H9 (cell line): ENCODE data around the gene DDX1. TPM values are rescaled to one million over a fixed set of nuclear protein-coding genes. Genes with fewer than 3 reads are reported as not detected.

ENCODE experiments used
- DNase-seq: peaks from one replicate; pipeline ENCODE4 v3.0.0-alpha.2; 2017
- H2AFZ ChIP-seq: one replicate; pipeline ENCODE4 v1.6.1; 2013; ENCODE audit warnings: mild to moderate bottlenecking, low read length, control low read depth, moderate library complexity
- H2AK5ac ChIP-seq: 2 replicates; pipeline ENCODE4 v1.6.1; 2013; ENCODE audit warnings: low read length, control low read depth, mixed read lengths; ENCODE audit not compliant: insufficient read length
- H2BK120ac ChIP-seq: one replicate; pipeline ENCODE4 v1.6.1; 2013; ENCODE audit warnings: low read depth, mild to moderate bottlenecking, low read length, control low read depth, inconsistent platforms; ENCODE audit not compliant: poor library complexity, severe bottlenecking
- H2BK12ac ChIP-seq: 2 replicates; pipeline ENCODE4 v1.6.1; 2013; ENCODE audit warnings: low read length, control low read depth, mixed read lengths, low read depth; ENCODE audit not compliant: insufficient read length
- H2BK15ac ChIP-seq: 2 replicates; pipeline ENCODE4 v1.6.1; 2013; ENCODE audit warnings: low read depth, low read length, control low read depth
- H2BK20ac ChIP-seq: one replicate; pipeline ENCODE4 v1.6.1; 2013; ENCODE audit warnings: low read depth, mild to moderate bottlenecking, low read length, control low read depth, inconsistent platforms; ENCODE audit not compliant: poor library complexity, severe bottlenecking
- H2BK5ac ChIP-seq: 2 replicates; pipeline ENCODE4 v1.6.1; 2013; ENCODE audit warnings: low read length, control low read depth, mixed read lengths; ENCODE audit not compliant: insufficient read length
- H3K14ac ChIP-seq: 2 replicates; pipeline ENCODE4 v1.6.1; 2013; ENCODE audit warnings: low read length, control low read depth; ENCODE audit not compliant: insufficient read depth
- H3K18ac ChIP-seq: 2 replicates; pipeline ENCODE4 v1.6.1; 2013; ENCODE audit warnings: low read depth, mild to moderate bottlenecking, mixed read lengths, low read length, control low read depth; ENCODE audit not compliant: insufficient read length
- H3K23ac ChIP-seq: 2 replicates; pipeline ENCODE4 v1.6.1; 2013; ENCODE audit warnings: low read length, control low read depth, mixed read lengths, low read depth; ENCODE audit not compliant: insufficient read length
- H3K23me2 ChIP-seq: 2 replicates; pipeline ENCODE4 v1.6.1; 2013; ENCODE audit warnings: low read depth, mild to moderate bottlenecking, mixed read lengths, low read length, control low read depth; ENCODE audit not compliant: insufficient read length, poor library complexity, severe bottlenecking
- H3K27ac ChIP-seq: 2 replicates; pipeline ENCODE4 v1.5.1; 2013; ENCODE audit warnings: low read length, control low read depth, mixed read lengths, low read depth; ENCODE audit not compliant: insufficient read length
- H3K27me3 ChIP-seq: 2 replicates; pipeline ENCODE4 v1.6.1; 2013; ENCODE audit warnings: low read length, control low read depth, inconsistent platforms; ENCODE audit not compliant: insufficient read depth
- H3K4ac ChIP-seq: 2 replicates; pipeline ENCODE4 v1.6.1; 2013; ENCODE audit warnings: low read depth, mild to moderate bottlenecking, control low read depth, inconsistent platforms, low read length, moderate library complexity
- H3K4me1 ChIP-seq: 2 replicates; pipeline ENCODE4 v1.6.1; 2013; ENCODE audit warnings: low read length, control low read depth, inconsistent platforms; ENCODE audit not compliant: insufficient read depth
- H3K4me2 ChIP-seq: 2 replicates; pipeline ENCODE4 v1.6.1; 2013; ENCODE audit warnings: low read length, control low read depth, mixed read lengths; ENCODE audit not compliant: insufficient read length, insufficient read depth
- H3K56ac ChIP-seq: 2 replicates; pipeline ENCODE4 v1.6.1; 2013; ENCODE audit warnings: low read depth, mild to moderate bottlenecking, mixed read lengths, low read length, control low read depth; ENCODE audit not compliant: insufficient read length
- H3K79me1 ChIP-seq: 2 replicates; pipeline ENCODE4 v1.6.1; 2013; ENCODE audit warnings: low read depth, mild to moderate bottlenecking, moderate library complexity, low read length, control low read depth, inconsistent platforms; ENCODE audit not compliant: insufficient read depth, poor library complexity, severe bottlenecking
- H3K79me2 ChIP-seq: 2 replicates; pipeline ENCODE4 v1.6.1; 2013; ENCODE audit warnings: low read length, control low read depth, inconsistent platforms; ENCODE audit not compliant: insufficient read depth
- H3K9ac ChIP-seq: 2 replicates; pipeline ENCODE4 v1.6.1; 2013; ENCODE audit warnings: low read length, control low read depth, mixed read lengths; ENCODE audit not compliant: insufficient read length; ENCODE audit errors: extremely low read depth
- H3K9me3 ChIP-seq: one replicate; pipeline ENCODE4 v1.6.1; 2013; ENCODE audit warnings: low read depth, low read length, inconsistent platforms; ENCODE audit not compliant: control insufficient read depth
- H3T11ph ChIP-seq: one replicate; pipeline ENCODE4 v1.6.1; 2013; ENCODE audit warnings: mild to moderate bottlenecking, low read length, control low read depth, inconsistent platforms
- H4K20me1 ChIP-seq: one replicate; pipeline ENCODE4 v1.6.1; 2013; ENCODE audit not compliant: control insufficient read depth, insufficient read length, insufficient read depth
- H4K5ac ChIP-seq: 2 replicates; pipeline ENCODE4 v1.6.1; 2013; ENCODE audit warnings: low read depth, mild to moderate bottlenecking, mixed read lengths, low read length, control low read depth; ENCODE audit not compliant: insufficient read length
- H4K8ac ChIP-seq: replicated peaks from 2 replicates; pipeline ENCODE4 v1.6.1; 2013; ENCODE audit warnings: low read length, control low read depth, mixed read lengths, low read depth; ENCODE audit not compliant: insufficient read length
- H4K91ac ChIP-seq: 2 replicates; pipeline ENCODE4 v1.6.1; 2013; ENCODE audit warnings: low read depth, mild to moderate bottlenecking, moderate library complexity, mixed read lengths, low read length, control low read depth; ENCODE audit not compliant: insufficient read length
- H3K27ac Mint-ChIP-seq, 3 experiments: 2 replicates in 2 of 3; 3 replicates in 1 of 3; pipeline ENCODE4 v1.8.0; 2020 to 2021; ENCODE audit warnings: mixed read lengths in 3 of 3, mild to moderate bottlenecking in 1 of 3, moderate library complexity in 1 of 3
- H3K27me3 Mint-ChIP-seq: 2 replicates; pipeline ENCODE4 v1.8.0; 2021; ENCODE audit warnings: low read depth, mild to moderate bottlenecking, moderate library complexity, mixed read lengths
- H3K36me3 Mint-ChIP-seq, 3 experiments: 2 replicates in 2 of 3; 3 replicates in 1 of 3; pipeline ENCODE4 v1.8.0; 2020 to 2021; ENCODE audit warnings: low read depth in 3 of 3, mixed read lengths in 3 of 3; ENCODE audit not compliant: insufficient read depth in 1 of 3
- H3K4me1 Mint-ChIP-seq, 2 experiments: 2 replicates each; pipeline ENCODE4 v1.8.0; 2020; ENCODE audit warnings: mixed read lengths in 2 of 2
- H3K4me3 Mint-ChIP-seq, 2 experiments: 2 replicates in 1 of 2; 3 replicates in 1 of 2; pipeline ENCODE4 v1.8.0; 2020 to 2021; ENCODE audit warnings: mild to moderate bottlenecking in 2 of 2, mixed read lengths in 2 of 2, moderate library complexity in 1 of 2
- H3K9me3 Mint-ChIP-seq, 2 experiments: 2 replicates in 1 of 2; 3 replicates in 1 of 2; pipeline ENCODE4 v1.8.0; 2020; ENCODE audit warnings: mild to moderate bottlenecking in 2 of 2, mixed read lengths in 2 of 2, moderate library complexity in 1 of 2
- WGBS: extraction: QIAGEN DNeasy Blood & Tissue Kit; methylation state at CpG from one replicate; pipeline ENCODE4 v1.1.7; 2013; ENCODE audit warnings: missing lambda C conversion rate, low lambda C conversion rate, mixed read lengths; ENCODE audit not compliant: insufficient read length; ENCODE audit errors: extremely low coverage; 5-methylcytosine and 5-hydroxymethylcytosine counted together
- total RNA-seq: library from RNA; stranded (reverse); gene quantifications from 2 replicates; pipeline ENCODE4 v1.2.1, GENCODE V29; 2021
- TF ChIP-seq, protein P1 (sequence below): fragments of 200-600 bp; sonication (generic); conservative IDR thresholded peaks from 3 replicates; pipeline ENCODE4 v1.8.0; 2021; ENCODE audit warnings: antibody characterized with exemption, mild to moderate bottlenecking

The DDX1 gene
- total RNA-seq, 1 experiment from 2014 or later: 120 TPM

DNA sequence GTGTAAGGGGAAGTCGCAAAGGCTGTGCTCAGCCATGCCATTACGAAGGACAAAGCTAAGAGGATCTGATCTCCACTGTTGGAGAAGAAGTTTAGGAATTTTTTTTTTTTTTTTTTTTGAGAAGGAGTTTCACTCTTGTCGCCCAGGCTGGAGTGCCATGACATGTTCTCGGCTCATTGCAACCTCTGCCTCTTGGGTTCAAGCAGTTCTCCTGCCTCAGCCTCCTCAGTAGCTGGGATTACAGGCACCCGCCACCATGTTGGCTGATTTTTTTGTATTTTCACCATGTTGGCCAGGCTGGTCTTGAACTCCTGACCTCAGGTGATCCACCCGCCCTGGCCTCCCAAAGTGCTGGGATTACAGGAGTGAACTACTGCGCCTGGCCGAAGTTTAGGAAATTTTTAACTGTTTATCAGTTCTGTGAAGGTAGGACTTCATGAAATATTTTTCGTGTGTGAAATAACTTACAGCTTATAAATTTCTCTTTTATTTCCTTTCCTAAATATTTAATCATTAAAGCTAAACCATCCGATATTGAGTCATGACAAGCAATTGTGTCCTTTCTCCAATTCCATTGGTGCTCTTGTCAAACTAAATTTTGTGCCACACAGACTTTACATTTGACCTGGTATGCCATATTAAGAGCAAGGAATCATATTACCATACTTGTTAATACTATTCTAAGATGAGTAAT lies 22.2 kb downstream of the DDX1 start:
- Histone ChIP-seq H3K27me3 (no peaks in the 10 kb centered on the region), H3K79me2 (no peaks in the 10 kb centered on the region), H3K23ac (no peak overlapping the region), H3K23me2 (no peaks in the 10 kb centered on the region), H2BK15ac (no peak overlapping the region), H2BK20ac (no peak overlapping the region), H2BK120ac (no peak overlapping the region), H3K79me1 (no peaks in the 10 kb centered on the region), H3K4me2 (no peak overlapping the region), H2BK12ac (no peak overlapping the region), H3K56ac (no peak overlapping the region), H3K4ac (no peak overlapping the region), H2BK5ac (no peak overlapping the region), H3T11ph (no peak overlapping the region), H3K27ac (no peak overlapping the region), H4K8ac (no peak overlapping the region), H3K18ac (no peak overlapping the region), H3K14ac (no peak overlapping the region), H3K4me1 (no peaks in the 10 kb centered on the region), H4K91ac (no peak overlapping the region), H2AFZ (no peak overlapping the region), H3K9me3 (no peaks in the 10 kb centered on the region), H2AK5ac (no peak overlapping the region), H4K5ac (no peak overlapping the region), H3K9ac (no peak overlapping the region), H4K20me1 (no peaks in the 10 kb centered on the region)
- Mint-ChIP-seq H3K27ac (no peak overlapping the region), H3K36me3 (peaks cover 28 to 70% (median 58%) of the 10 kb centered on the region in 3 experiments), H3K4me3 (no peak overlapping the region), H3K27me3 (no peaks in the 10 kb centered on the region), H3K9me3 (peaks cover 2 to 10% of the 10 kb centered on the region in 2 experiments; a peak in 2 of 5 replicates), H3K4me1 (peaks cover 0 to 3% of the 10 kb centered on the region in 2 experiments; a peak in 1 of 4 replicates)
- TF ChIP-seq, protein P1, sequence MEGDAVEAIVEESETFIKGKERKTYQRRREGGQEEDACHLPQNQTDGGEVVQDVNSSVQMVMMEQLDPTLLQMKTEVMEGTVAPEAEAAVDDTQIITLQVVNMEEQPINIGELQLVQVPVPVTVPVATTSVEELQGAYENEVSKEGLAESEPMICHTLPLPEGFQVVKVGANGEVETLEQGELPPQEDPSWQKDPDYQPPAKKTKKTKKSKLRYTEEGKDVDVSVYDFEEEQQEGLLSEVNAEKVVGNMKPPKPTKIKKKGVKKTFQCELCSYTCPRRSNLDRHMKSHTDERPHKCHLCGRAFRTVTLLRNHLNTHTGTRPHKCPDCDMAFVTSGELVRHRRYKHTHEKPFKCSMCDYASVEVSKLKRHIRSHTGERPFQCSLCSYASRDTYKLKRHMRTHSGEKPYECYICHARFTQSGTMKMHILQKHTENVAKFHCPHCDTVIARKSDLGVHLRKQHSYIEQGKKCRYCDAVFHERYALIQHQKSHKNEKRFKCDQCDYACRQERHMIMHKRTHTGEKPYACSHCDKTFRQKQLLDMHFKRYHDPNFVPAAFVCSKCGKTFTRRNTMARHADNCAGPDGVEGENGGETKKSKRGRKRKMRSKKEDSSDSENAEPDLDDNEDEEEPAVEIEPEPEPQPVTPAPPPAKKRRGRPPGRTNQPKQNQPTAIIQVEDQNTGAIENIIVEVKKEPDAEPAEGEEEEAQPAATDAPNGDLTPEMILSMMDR: no peak
- no peak for DNase-seq
- WGBS: no CpG with 5 or more reads among the region's 10 CpGs
